ENCODE results near the gene FIGLA.

FIGLA gene

DNA sequence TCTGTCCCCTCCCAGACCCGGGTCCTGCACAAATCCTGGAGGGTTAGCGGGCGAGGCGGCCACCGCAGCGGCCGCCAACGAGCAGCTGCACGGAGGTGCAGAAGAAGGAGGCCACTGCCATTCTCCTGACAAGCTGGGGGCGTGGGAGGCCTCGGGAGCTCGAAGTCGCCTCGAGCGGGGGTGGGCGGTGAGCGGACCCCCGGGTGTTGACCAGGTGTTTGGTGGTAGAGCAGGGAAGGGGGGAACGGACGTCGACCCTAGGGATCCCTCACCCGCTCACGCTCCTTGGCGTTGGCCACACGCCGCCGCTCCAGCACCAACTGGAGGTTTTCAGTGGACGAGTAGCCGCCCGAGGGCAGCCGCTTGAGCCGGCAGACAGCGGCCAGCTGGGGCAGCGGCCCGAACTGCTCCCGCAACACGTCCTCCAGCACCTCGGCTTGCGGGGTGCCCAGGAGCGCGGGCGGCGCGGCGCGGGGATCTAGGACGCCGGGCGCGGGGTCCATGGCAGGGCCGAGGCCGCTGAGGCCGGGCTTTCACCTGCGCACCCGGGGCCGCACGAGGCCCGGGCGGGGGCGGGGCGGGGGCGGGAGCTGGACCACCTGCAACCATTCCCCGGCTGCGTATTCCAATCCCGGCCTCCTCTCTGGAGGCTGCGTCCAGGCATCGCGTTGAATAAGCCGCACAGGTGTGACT is at the start of gene FIGLA:
FIGLA (minus strand) TSS at position 508 of the 693 bp plus-strand sequence; CDS start at position 503, 5 bp downstream.
- DNase-seq: no peak

GRCh38 chr2:70837980-70838925 is 47.8 kb upstream of the FIGLA start:
- no peak for DNase-seq

- no peak for DNase-seq
These were observed 45.2 kb upstream of the FIGLA start, which contains the start of gene CD207 for GRCh38 chr2:70835643-70836042. Gene CD207 (minus strand): TSS chr2:70835816. CDS start chr2:70835776, 40 bp downstream.

- no peak for DNase-seq
These were observed 44.4 kb upstream of the FIGLA start for GRCh38 chr2:70834881-70835280.

GRCh38 chr2:70834106-70834505 is 43.7 kb upstream of the FIGLA start:
- no peak for DNase-seq

GRCh38 chr2:70833246-70833645 is 42.8 kb upstream of the FIGLA start:
- no peak for DNase-seq

DNA sequence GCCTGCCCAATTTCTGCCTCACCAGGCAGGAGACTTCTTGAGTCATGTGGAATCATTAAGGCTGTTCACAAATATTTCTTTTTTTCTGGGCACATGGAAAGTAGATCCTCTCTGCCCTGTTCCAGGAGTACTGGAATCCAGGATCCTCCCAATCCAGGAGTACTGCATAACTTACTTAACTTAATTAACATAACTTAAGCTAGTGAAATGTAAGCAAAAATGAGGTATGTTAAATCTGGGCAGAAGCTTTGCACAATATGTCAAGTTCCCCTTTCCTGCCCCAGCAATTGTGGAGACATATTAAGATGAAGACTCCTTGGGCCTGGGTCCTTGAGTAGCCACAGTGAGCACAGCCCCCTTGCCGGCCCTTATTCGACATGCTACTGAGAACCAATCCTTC is 41.9 kb upstream of the FIGLA start:
- no peak for DNase-seq

GRCh38 chr2:70831861-70832260 is 41.4 kb upstream of the FIGLA start:
- no peak for DNase-seq

- DNase-seq: no peak
These were observed 39.9 kb upstream of the FIGLA start for GRCh38 chr2:70830366-70830765.

- DNase-seq: no peak
These were observed 39.5 kb upstream of the FIGLA start for GRCh38 chr2:70829916-70830315.

DNA sequence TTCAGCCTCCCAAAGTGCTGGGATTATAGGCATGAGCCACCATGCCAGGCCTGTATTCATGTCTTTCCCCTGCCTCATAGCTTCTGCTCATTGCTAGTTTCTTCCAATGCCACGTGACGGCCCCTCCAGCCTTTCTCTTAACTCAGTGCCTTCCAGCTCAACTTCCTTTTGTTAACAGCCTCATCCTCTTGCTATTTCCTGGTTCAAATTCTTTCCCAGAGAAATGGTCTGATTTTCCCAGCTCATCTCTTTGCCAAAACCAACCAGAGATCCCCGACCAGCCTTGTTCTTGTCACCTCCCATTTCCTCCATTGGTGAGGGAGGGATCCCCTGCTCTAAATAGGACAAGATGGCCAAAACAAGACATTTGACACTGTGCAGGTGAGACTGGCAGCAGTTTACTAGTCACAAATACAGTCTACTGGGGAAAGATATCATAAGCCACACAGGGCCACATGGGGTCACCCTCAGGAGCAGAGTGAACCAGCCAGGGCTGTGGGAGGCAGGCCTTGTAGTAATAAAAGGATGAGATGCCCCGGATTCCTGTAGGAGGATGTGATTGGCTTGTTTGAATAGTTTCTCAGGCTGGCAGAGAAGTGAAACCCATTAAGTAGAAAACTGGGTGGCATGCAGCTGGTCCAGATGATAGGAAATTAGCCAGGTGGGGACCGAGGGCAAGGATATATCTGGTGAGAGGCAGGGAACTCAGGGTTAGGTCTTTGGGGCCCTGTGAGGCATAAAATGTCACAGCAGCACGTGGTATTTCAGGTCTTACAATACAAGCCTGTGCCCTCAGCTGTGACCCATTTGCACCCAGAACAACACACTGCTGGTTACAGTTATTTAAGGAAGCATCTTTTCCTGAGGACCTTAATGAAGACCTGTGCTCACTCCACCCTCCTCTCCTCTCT is 38.7 kb upstream of the FIGLA start:
- DNase-seq: no peak

DNA sequence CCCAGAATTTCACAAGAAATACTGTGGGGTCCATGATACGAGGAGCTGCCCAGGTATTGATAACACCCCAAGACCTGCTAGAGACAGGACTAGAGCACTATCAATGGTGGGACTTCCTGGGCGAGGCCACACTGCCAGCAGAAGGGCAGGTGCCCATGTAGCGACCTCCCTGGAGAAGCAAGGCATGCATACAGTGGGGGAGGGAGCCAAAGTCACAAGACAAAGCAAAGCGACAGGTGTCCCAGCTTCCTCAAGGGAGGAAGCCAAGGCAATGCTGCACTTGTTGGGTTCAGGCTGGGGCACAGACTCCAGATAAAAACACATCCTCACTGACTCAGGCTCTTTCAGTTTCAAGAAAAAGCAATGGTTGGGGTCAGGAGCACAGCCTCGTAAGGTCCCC is 37.7 kb upstream of the FIGLA start:
- no peak for DNase-seq

DNA sequence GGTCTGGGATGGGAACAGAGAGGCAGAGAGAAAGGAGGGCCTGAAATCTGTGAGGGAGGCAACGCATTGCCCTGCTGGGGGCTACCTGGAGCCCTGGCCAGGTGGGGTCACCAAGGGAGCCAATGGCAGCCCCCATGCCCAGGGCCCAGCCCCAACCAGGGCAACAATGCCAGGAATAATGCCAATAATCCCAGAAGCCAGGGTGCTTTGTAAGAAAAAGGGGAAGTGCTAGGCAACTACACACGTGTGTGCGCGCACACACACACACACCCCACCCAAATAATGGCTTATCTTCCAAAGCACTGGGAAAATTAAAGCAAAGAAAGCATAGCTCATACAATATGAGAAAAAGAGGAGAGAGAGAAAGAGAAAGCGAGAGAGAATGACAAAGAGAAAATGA is 36.9 kb upstream of the FIGLA start:
- no peak for DNase-seq

DNA sequence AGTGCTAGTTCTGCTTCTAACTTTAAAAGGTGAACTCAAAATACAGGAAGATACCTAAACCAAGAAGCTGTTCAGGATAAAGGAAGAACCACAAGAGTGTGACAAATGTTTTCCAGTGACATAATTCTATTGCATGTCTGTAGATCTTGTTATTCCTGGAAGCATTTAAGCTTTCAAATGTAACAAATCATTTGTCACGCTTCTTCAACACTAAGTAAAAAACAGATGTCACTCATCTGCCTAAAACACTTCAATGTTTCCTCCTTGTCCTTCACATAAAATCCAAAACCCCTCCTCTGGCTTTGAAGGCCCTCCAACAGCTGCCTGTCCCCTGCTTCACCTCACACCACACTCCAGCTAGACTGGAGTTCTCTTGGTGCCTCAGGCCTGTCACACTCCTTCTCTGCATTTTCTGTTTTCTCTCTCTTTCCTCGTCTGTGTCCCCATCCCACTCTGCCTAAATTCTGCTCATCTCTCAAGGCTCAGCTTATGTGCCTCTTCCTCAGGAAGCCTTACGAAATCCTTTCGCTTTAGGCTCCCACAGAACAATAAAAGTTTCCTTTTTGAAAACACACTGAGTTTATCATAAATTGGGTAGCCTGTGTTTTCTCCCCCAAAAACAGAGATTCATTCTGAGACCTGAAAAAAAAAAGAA is 36.4 kb upstream of the FIGLA start:
- no peak for DNase-seq

GRCh38 chr2:70823249-70823648 is 32.8 kb upstream of the FIGLA start:
- DNase-seq: no peak

- DNase-seq: no peak
These were observed 32.4 kb upstream of the FIGLA start for GRCh38 chr2:70822843-70823242.

DNA sequence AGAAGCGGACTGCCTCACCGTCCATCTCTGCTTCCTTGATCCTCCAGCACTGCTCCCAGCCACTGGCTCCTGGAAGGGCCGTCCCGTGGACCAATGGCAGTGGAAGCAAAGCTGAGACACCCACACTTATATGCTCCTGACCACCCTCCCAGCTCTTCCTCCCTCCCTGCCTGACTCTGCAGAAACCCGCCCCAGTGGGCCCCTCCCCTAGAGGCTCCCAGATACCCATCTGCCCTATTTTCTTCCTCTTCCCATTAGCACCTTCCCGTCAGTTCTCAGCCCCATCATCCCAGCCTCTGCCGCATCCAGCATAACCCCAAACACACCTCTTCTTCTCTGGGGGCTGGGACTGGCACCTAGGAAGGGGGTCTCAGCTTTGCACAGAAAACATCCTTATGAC is 30.1 kb upstream of the FIGLA start, which contains the start of gene CLEC4F:
CLEC4F (minus strand) TSS at position 101 of the 400 bp plus-strand sequence; CDS start at position 25, 76 bp downstream.
- no peak for DNase-seq

GRCh38 chr2:70817284-70817954 is 27.0 kb upstream of the FIGLA start:
- DNase-seq: no peak

GRCh38 chr2:70816726-70817125 is 26.3 kb upstream of the FIGLA start:
- DNase-seq: no peak

DNA sequence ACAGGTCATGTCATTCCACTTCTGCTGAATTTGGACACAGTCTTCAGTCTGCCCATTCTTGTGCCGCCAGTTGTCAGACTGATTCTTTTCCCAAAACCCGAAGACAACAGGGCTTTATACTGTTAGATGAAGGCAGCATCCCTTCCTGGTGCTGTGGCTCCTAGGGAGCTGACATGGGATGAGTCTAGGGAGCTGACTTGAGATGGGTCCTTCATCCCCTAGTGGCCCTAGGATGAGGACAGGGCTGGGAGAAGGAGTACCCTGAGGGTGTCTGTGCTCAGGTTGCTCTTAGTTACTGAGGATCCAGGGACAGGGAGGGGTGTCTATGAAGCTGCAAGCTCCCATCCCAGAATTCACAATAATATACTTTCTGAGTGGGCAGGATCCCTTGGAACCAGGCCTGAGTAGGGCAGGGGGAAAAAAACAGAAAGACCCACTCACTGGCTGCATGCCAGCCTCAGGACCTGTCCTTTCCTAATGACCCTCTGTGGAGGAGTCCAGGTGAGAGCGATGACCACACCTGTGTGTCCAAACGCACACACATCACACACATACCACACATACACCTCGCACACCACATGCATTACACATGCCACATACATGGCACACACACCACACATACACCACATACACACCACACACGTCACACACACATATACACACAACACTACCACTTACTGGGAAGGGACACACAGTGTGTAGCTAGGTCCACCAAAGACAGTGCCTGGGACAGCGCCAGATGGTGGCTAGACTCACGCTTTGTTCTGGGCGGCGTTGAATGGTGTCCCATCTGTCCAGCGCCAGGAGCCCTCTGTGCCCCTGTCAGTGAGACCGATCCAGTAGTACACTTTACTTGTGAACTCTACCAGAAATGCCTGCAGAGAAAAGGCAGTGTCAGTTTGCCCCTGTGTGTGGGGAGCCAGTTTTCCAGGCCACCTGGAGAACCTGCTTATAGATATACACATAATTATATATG is 18.8 kb upstream of the FIGLA start:
- DNase-seq: no peak

DNA sequence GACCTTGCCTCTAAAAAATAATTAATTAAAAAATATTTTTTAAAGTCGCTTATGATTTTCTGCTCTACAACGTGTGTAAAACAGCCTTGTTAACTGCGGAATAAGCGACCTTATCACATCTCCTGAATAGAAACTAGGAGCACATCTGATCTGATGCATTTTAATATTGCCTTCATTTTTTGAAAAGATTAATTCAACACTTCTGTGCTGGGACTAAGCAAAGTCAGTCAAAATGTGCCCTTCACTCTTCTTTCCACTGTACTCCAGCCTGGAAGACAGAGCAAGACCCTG is 17.3 kb upstream of the FIGLA start:
- DNase-seq: no peak
